ENCODE results near the gene MDFI.

MDFI gene

DNA sequence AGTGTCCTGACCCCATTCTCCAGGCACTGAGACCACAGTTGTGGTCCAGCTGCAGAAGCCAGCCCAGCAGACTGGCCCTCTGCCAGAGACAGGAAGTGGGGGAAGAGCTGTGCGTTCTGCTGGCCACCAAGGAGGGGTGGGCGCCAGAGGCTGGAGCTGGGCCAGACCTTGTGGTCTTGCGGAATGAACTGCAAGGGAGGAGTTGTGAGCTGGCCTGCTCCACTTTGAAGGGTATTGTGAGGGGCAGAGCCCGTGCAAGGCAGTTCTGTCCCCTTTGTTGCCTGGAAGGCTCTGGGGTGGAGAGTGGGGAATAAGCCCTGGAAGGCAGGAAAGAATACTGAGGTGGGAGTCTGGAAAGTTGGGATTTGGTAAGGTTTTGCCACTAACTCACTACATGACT, 3.6 kb upstream of the MDFI start:
- DNase-seq (ENCODE audit: low spot score) = no peak

DNA sequence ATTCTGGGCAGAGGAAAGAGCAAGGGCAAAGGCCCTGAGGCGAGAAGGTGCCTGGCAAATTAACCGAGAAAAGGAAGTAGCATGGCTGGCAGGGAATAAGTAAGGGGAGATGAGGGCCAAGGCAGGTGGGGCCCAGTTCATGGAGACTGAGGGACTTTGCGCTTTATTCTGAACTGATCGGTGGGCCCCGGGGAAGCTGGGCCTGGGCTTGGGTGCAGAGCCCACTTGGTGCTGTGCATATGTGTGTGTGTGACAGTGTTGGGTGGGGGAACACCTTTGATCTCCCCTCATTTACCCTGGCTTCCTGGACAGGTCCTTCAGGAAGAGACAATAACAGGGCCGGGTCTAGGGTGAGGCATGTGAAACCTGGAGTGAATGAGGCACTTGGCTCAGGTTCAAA, 2.9 kb upstream of the MDFI start:
- DNase-seq (ENCODE audit: low spot score) = no peak

DNA sequence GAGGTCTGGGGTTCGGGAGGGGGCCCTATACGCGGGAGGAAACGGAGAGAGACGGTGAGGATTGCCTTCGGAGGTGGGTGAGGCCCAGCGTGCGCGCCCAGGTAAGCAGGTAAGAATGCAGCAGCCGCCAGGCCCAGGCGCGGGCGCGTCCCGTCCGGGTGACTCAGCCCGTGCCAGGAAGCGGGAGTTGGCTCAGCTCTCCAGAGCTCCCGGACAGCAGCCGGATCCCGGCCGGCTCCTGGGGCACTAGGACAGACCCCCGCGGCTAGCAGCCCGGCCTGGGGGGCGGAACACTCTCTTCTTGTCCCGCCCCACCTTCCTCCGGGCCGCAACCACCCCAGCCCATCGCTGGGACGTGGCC, 1.5 kb upstream of the MDFI start:
- no peak for DNase-seq (ENCODE audit: low spot score)

DNA sequence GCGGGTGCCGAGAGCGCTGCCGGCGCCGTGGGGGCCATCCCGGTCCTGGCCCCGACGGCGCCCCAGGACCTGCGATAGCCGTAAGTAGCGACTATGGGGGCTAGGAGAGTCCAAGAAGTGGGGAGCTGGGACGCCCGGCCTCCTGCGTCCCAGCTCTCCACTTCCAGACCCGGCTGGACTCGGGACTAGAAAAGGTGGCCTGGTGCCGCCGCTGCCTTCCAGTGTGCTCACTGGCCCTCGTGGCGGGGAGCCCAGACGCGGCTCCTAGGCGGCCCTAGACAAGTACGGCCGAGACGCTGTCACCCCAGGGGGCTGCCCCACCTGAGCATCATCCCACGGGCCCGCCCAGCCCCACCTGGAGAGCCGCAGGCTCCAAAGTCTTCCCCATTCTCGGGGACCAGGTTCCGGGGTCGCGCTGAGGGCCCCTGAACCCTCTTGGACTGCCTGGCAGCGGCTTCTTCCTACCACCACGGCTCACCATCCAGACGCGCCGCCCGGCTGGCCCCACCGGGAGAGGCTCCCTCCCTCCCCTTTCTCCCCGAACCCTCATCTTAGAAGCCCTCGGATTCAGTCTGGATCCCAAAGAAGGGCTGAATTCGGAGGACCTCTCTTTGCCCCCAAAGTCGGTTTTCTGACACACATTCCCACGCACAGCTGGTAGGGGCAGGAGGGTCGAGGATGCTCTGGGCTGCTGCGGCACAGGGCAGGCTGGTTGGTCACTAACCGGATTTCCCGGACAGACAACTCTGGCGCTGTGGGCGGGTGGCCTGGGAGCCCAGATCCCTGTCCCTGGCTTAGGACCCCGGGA, 870 bp upstream of the MDFI start:
- no peak for DNase-seq (ENCODE audit: low spot score)

DNA sequence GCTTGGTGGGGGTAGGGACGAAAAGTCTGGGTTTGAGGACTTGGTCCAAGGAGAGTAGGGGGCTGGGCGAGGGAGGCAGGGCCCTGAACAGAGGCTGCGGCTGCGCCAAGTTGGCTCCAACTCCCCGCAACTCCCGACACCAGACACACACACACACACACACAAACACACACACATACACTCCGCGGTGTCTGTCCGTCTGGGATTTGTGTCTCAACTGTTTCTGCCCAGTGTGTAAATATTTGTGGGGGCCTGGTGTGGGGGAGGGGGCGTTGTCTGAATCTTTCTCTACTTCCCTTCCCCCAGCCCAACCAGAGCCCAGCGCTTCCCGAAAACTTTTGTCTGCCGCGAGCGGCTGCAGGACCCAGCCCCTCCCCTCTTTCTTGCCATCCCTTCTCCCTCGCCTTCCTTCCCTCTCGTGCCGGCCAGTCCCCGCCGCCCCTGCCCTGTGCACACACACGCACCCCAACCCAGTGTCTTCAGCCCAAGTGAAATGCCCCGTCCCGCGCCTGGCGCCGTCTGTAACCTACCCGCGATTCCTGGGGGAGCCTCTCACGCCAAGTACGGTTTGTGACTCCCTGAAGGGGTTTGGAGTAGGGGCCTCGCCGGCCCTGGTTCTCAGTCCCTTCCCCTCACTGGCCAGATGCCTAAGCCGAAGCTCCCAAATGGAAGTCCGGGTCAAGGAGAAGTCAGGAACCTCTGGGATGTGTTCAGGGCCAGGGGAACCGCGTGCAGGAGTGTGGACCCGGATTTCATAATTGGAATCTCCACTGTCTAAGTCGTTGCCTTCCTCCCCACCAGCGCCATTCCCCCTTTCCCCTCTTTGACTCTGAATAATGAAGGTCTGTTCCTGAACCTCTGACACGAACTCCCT, 904 bp downstream of the MDFI start:
- DNase-seq (ENCODE audit: low spot score) = no peak

DNA sequence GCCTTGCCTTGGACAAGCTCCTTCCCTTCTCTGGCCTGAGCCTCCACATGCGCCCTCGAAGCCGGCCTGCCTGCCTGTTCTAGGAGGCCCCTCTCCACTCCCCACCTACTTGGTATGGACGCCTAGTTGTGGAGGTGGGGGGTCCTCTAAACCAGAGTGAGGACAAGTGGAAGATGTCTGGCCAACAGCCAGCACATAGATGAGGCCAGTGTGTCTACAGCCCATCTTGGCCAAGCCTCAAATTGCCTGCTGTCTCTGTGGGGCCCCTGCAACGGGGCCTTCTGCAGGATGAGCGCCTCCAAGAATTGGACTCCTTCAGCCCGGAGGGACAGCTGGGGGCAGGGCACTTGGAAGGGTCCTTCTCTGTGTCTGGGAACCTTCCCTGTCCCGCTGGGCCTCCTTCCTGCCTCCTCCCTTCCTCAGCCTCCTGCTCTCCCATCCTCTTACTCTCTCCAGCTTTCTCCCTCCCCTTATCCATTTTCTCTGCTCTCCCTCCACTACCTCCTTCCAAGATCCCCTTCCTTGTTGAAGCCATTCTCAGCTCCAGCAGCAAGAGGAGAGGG, 1.6 kb downstream of the MDFI start:
- no peak for DNase-seq (ENCODE audit: low spot score)

DNA sequence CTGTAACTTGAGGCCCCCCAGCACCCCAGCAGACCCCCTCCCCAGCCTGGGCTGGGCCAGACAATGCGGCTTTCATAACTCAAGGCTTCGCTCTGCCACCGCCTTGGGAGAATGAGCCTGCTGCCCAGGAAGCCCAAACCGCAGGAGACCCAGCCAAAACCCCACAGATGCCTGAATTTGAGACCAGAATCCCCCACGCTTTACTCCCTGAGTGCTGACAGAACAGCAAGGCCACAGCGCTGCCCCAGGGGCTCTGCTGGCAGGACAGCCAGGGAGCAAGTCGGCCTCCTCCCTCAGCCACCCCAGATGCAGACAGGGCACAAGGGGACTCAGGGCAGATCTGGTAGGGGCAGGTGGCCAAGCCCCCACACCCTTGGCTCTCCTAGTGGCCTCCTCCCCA, 2.2 kb downstream of the MDFI start:
- no peak for DNase-seq (ENCODE audit: low spot score)

DNA sequence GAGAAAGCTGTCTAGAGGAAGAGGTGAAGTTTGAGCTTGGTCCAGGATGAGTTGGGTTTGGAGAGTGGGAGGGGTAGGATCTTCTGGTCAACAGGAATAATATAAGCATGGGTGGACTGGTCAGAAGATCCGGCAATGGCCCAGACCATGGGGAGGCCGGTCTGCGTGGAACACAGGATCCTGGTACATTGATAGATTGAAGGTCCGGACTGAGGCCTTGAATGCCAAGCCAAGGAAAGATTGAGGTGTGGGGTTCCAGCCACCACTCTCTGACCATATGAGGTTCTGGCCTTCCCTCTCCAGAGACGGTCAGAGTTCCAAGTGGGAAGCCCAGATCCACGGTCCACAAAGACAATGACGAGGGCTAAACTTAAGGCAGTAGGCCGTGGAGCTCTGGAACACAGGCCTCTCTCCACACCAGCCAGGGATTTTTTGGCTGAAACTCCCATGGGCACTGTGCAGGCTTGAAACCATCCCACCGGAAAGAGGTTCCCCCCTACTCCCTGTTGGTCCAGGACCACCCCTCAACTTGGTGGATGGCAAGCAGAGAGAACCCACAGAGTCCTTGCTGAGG, 3.2 kb downstream of the MDFI start:
- no peak for DNase-seq (ENCODE audit: low spot score)

DNA sequence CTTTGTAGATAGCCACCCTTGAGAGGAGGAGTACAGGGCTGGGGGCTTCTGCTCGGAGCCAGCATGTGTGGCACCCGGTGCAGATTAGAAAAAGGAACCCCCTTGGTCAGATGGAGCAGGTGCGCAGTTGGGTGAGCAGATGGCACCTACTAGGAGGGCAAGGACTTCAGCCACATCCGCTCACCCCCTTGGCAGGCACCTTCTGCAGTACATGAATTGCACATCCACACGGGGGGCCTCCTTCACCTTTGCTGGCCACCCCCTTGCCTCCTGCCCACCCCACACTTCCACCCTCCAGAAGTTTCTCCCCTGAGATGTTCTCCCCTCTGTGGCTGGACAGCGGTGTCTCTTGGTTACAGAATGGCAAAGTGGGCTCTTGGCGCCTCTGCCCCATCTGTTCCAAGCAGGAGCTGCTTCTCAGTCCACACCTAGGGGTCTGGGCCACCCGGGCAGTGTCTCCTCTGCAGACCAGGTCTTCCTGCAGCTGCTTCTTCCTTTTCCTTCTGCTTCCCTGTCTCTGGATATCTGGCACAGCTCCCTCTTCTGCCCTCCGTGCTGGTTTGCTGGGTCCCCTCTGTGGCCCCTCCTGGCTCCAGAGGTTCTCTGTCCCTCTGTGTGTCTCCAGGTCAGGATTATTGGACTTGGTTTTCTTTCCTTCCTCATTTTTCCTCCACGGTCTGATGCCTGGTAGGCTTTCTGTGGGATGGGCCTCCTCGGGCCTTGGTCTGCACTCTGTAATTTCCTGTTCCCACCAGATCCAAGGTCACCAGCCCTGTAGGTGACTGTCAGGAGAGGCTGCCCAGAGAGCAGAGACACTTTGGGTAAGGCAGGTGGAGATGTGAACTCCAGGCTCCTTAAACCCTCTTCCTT, 4.1 kb downstream of the MDFI start:
- DNase-seq (ENCODE audit: low spot score) = no peak

DNA sequence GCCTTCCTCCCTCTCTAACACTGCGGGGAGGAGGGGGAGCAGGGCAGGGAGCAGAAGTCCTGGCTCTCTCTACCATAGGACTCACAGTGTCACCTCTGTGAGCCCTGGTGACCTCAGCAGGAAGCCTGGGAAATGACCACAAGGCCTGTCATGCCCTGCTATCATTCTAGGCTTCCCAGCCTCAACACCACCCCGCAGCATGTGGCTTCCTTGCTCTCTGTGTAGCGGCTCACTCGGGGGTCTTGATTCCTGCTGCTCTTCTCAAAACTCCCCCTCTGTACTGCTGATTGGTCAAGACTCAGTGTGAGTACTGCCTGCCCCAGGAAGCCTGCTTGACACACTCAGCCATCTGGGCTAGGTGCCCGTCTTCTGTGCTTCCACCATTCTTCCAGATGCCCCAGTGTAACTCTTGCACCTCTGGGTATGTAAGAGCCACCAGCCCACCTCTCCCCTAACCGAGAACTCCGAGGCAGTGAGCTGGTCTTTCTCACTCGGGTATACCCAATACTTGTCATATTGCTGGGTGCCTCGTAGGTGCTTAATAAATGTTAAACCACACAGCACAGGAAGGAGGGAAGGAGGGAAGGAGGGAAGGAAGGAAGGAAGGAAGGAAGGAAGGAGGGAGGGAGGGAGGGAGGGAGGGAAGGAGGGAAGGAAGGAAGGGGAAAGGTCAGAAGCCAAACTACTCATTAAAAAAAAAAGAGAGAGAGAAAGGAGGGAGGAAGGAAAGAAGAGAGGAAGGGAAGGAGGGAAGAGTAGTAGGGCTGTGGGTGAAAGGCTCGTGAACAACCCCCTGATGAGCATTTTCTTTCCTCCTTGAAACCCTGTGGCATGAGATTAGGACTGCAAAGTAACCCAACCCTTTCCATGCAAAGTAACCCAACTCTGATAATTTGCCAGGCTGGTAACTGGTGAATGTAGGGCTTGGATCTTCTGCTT, 5.0 kb downstream of the MDFI start:
- DNase-seq (ENCODE audit: low spot score) = no peak

DNA sequence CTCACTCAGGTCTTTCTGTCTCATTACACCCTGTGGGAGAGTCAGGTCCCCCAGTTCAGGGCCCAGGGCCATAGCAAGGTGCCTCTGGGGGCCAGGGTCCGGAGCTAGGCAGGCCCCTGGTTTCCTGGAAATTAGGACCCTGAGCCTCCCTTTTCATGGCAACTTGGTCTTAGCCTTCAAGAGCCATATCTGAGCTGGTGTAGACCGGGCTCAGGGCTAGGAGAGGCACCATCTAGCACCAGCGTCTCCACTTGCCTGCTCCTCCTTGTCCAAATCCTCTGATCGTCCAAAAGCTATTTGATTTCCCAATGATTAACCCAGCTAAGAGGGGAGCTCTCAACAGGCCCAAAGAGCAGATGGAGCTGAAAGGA, 5.6 kb downstream of the MDFI start:
- DNase-seq (ENCODE audit: low spot score) = no peak

DNA sequence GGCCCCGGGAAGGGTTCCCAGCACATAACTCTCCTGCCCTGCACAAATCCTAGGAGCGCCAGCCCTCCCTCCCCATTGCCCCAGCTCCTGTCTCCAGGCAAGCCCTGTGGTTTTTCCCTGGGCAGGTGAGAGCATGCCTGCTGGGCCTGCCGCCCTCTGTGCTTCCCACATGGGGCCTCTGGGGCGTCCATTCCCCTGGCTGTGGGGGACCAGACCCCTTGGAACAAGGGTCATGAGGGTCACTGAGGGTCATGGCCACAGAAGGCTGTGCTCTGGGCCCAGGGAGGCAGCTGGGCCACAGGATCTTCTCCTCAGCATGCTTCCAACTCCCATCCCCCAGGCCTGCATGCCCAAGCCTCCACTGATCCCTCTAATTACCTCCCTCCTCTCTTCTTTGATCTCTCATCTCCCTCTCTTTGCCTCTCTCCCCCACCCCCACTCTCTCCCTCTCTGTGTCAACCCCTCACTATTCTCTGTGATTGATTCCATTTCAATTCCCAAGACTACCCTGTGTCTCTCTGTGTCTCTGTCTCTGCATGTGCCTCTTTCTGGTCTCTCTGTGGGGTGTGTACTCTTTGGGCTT, 6.1 kb downstream of the MDFI start:
- no peak for DNase-seq (ENCODE audit: low spot score)

DNA sequence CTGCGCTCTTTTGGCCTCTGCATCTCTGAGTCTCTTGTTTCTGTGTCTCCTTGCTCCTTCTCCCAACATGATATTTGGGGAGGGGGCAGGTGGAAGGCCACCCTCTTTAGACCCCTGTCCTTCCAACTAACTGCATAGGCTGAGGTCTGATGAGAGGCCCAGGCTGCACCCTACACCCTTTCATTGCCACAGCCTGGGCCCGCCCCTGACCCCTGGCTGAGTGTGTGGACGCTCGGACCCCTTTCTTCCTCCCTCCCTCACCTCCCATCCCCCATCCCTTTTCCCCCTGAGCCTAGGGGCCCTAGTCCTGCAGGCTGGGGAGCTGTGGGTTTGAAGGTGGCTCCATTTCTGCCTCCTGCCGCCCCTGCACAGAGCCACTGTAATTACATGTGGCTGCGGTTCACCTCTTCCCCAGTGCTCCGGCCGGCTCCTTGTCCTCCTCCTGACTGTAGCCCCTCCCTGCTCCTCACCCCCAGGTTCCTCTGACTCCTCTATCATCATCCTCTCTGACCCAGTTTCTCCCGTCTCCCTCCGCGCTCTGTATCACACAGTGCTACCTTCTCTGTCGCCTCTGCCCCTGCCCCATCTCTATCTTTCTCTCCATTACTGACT, 6.8 kb downstream of the MDFI start:
- DNase-seq (ENCODE audit: low spot score) = no peak

DNA sequence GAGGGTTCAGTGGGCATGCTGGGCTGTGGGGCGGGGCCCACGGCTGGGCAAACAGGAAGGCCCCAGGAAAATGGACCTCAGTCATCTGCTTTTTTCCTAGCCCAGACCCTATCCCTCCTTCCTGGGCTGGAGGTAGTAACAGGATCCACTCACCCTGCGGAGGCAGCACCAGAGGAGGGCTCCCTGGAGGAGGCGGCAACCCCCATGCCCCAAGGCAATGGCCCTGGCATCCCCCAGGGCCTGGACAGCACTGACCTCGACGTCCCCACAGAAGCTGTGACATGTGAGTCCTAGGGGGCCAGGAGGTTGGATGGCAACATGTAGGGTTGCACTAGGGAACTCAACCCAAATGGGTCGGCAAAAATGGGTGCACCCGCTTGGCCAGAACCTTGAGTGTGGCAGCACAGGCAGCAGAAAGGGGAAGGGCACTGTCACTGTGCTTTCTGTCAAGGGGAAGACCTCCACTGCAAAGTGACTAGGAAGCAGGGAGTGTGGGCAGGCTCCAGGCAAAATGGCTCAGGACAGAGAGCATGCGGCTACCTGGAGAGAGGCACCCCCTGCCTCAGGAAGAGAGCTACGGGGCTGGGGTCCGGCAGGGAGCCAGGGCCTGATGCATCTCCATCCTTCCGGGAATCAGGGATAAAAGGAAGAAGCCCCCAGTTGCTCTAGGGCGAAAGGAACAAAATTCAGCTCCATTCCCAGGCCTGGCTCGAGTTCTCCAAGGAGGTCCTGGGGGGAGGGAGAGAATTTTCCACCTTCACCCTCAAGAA, 7.9 kb downstream of the MDFI start:
- DNase-seq (ENCODE audit: low spot score) = no peak

DNA sequence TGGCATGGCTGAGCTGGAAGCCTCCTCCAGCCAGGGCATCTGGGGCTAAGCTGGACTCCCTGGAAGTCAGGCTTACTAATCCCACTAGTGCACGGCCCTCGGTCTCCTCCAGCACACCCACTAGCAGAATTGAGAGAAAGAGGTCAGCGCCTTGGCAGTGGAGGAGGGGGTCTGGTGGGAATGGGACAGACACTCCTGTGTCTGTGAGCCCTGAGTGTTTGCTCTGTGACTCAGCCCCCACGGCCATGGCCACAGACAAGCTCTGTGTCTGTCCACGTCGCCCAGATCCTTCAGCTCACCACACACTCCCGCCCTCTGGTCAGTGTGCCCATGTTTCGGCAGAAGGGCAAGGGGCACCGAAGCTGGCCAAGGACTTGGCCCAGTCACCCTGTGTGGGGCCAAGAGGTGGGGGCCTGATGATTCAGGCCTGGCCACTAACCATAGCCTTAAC, 8.8 kb downstream of the MDFI start:
- DNase-seq (ENCODE audit: low spot score) = no peak

DNA sequence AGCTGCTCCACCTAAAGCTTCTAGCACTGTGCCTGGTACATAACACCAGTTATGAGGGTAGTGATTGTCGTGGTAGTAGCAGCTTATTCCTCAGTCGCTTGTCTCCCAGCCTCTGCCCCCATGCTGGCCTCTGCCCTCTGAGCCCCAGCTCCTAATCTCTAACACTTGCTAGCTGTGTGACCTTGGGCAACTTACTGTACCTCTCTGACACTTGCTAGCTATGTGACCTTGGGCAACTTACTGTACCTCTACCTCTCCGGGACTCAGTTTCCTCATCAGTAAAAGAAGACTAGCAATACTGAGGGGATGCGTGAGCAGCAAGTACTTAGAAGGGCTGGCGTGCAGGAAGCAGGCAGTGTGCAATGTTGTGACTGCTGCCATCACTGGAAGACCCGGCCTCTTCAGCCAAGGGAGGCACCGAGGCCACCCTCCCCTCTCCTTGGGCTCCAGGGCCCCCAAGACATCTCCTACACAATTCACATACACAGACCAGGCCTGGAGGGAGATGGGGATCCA, 9.9 kb downstream of the MDFI start:
- DNase-seq (ENCODE audit: low spot score) = no peak

DNA sequence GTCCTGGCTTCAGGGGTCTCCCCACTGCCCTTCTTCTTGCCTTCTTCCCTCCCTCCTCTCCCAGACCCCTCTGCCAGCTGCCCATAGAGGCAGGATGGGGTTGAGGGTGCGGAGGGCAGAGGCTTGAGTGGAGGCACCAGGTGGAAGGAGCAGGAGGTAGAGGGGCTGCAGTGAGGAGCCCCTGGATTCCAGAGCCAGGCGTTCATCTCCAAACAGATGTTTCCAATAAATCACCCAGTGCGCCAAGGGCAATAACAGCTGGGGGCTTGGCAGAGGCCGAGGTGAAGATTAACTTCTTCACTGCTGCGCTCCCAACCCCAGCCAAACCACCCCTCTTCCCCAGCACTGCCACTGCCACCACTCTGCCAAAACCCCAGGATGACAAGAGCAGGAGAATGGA, 10.7 kb downstream of the MDFI start:
- no peak for DNase-seq (ENCODE audit: low spot score)

DNA sequence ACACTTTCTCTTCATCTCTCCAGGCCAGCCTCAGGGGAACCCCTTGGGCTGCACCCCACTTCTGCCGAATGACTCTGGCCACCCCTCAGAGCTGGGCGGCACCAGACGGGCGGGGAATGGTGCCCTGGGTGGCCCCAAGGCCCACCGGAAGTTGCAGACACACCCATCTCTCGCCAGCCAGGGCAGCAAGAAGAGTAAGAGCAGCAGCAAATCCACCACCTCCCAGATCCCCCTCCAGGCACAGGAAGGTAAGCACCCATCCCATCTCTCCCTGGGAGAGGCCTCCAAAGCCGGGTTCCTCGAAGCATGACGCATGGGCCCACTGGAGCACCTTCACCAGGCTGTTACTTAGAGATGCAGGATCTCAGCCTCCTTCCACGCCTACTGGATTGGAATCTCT, 11.3 kb downstream of the MDFI start:
- DNase-seq (ENCODE audit: low spot score) = no peak

DNA sequence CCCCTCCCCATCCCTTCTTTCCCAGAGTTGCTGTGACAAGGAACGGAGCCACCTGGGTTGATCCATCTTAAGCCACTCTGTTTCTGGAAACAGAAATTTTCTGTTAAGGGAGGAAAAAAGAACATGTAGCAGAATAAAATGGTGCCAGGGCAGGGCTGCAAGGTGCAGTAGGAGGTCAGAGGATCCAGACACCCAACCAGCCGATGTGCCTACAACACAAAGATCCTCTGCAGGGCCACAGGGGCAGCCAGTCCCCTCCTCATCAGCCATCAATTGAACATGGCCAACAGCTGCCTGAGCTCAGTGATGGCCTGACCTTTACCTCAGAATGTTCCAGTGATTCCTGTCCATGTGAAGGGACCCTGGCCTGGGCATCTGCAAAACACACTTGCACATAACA, 11.9 kb downstream of the MDFI start:
- no peak for DNase-seq (ENCODE audit: low spot score)

Data from AG08395 (cell line).